Sigmoid colon (tissue), 7 donors: ENCODE data around the gene ANK2. TPM values are rescaled to one million over a fixed set of nuclear protein-coding genes. Genes with fewer than 3 reads are reported as not detected.

ENCODE experiments used
- DNase-seq: peaks from one replicate; pipeline ENCODE4 v3.0.0-alpha.2; 2019
- H3K27ac ChIP-seq, 4 donors: fragments of 200-600 bp; sonication (generic); one replicate each; pipeline ENCODE4 v1.5.1; 2016 to 2019; ENCODE audit warnings: mild to moderate bottlenecking in 1 of 4
- H3K27me3 ChIP-seq, 3 donors: fragments of 200-600 bp; sonication (generic); one replicate each; pipeline ENCODE4 v1.5.1; 2019; ENCODE audit warnings: mild to moderate bottlenecking in 1 of 3
- H3K36me3 ChIP-seq, 4 donors: fragments of 200-600 bp; sonication (generic); one replicate each; pipeline ENCODE4 v1.5.1; 2016 to 2019
- H3K4me1 ChIP-seq, 4 donors: fragments of 200-600 bp; sonication (generic); one replicate each; pipeline ENCODE4 v1.5.1; 2017 to 2019
- H3K4me3 ChIP-seq, 4 donors: fragments of 200-600 bp; sonication (generic); one replicate each; pipeline ENCODE4 v1.5.1; 2017 to 2019; ENCODE audit warnings: mild to moderate bottlenecking in 2 of 4, moderate library complexity in 1 of 4
- H3K9me3 ChIP-seq, 4 donors: fragments of 200-600 bp in 3 of 4; sonication (generic) in 3 of 4; one replicate each; pipeline versions ENCODE4 v1.5.1 to v1.6.1; 2013 to 2019
- EP300 ChIP-seq, 4 donors: sonication (generic); formaldehyde crosslinking; IDR thresholded peaks; one replicate each; pipeline ENCODE4 v1.6.1; 2017; ENCODE audit warnings: antibody characterized with exemption in 4 of 4
- POLR2A ChIP-seq, 2 donors: fragments of 450-650 bp; IDR thresholded peaks; one replicate each; pipeline ENCODE4 v1.6.1; 2016; ENCODE audit warnings: antibody characterized with exemption in 2 of 2, mild to moderate bottlenecking in 2 of 2, moderate library complexity in 2 of 2
- POLR2AphosphoS5 ChIP-seq, 4 donors: sonication (generic); formaldehyde crosslinking; IDR thresholded peaks; one replicate each; pipeline ENCODE4 v1.6.1; 2017; ENCODE audit warnings: antibody characterized with exemption in 4 of 4
- WGBS, 2 donors: extraction: QIAGEN DNeasy Blood & Tissue Kit; methylation state at CpG; one replicate each; pipeline ENCODE4 v1.1.7; 2013; 5-methylcytosine and 5-hydroxymethylcytosine counted together
- intact Hi-C: fragments of 100-400 bp; cut with DNase I; formaldehyde crosslinking; loops from one replicate; pipeline ENCODE4 v1.15.1; 2023
- polyA plus RNA-seq, 3 donors: library from polyadenylated mRNA; stranded (reverse); fragments of 200-250 nt; gene quantifications; one replicate each; pipeline ENCODE4 v1.2.3, GENCODE V29; 2013
- total RNA-seq, 4 donors: library from RNA; depleted of rRNA; stranded (reverse); fragments of >200 nt; gene quantifications; one replicate each; pipeline ENCODE4 v1.1.0, GENCODE V29; 2016
- TF ChIP-seq, protein P1 (sequence below), 4 experiments: fragments of 450-650 bp in 3 of 4; fragments of 200-600 bp in 1 of 4; IDR thresholded peaks; one replicate each; pipeline ENCODE4 v1.5.1; 2016 to 2019; ENCODE audit warnings: antibody characterized with exemption in 4 of 4, mild to moderate bottlenecking in 3 of 4, moderate library complexity in 2 of 4
- donor health status: healthy with polysubstance abuse.
- donor health status: Bipolar disorder and iron deficiency.
- donor health status: healthy.

ANK2 gene
- total and polyA plus RNA-seq, 7 donors = 1.4 to 141 (median 69.8) TPM

DNA sequence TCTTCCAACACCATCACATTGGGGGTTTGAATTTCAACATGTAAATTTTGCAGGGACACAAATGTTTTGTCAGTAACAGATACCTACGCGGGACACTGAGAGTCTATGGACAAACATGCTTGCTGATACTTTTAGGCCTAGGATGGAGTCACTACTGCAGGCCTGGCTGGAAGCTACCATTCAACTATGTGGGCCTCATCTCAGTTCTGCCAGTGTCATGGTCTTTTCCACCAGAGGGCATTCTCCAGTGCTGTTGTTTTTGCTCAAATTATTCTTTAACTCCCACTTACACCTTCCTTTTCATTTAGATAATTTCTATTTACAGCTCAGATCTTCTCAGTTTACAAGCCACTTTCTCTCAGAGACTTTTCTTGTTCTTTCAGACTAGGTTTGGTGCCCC, 7.0 kb upstream of the ANK2 start:
- no peak overlapping the region for H3K27ac ChIP-seq
- intact Hi-C loops = no loop called here
- WGBS, 2 donors = 42 to 43% methylated on average over 2 of the region's 2 CpGs
- peaks cover 0 to 3% (median 0%) of the 10 kb centered on the region in 4 donors for H3K9me3 ChIP-seq
- H3K27me3 ChIP-seq = no peaks in the 10 kb centered on the region
- H3K4me3 ChIP-seq = no peak overlapping the region
- TF ChIP-seq POLR2A (IDR thresholded peaks at IDR 0.05) (no peak), EP300 (IDR thresholded peaks at IDR 0.05) (no peak), POLR2AphosphoS5 (IDR thresholded peaks at IDR 0.05) (no peak)
- TF ChIP-seq, protein P1, sequence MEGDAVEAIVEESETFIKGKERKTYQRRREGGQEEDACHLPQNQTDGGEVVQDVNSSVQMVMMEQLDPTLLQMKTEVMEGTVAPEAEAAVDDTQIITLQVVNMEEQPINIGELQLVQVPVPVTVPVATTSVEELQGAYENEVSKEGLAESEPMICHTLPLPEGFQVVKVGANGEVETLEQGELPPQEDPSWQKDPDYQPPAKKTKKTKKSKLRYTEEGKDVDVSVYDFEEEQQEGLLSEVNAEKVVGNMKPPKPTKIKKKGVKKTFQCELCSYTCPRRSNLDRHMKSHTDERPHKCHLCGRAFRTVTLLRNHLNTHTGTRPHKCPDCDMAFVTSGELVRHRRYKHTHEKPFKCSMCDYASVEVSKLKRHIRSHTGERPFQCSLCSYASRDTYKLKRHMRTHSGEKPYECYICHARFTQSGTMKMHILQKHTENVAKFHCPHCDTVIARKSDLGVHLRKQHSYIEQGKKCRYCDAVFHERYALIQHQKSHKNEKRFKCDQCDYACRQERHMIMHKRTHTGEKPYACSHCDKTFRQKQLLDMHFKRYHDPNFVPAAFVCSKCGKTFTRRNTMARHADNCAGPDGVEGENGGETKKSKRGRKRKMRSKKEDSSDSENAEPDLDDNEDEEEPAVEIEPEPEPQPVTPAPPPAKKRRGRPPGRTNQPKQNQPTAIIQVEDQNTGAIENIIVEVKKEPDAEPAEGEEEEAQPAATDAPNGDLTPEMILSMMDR (IDR thresholded peaks at IDR 0.05) = no peak
- DNase-seq = no peak
- no peaks in the 10 kb centered on the region for H3K4me1 ChIP-seq
- no peaks in the 10 kb centered on the region for H3K36me3 ChIP-seq

- Histone ChIP-seq H3K4me1 (no peaks in the 10 kb centered on the region), H3K4me3 (no peak overlapping the region), H3K27me3 (no peaks in the 10 kb centered on the region), H3K9me3 (peaks cover 0 to 3% (median 0%) of the 10 kb centered on the region in 4 donors), H3K27ac (no peak overlapping the region), H3K36me3 (no peaks in the 10 kb centered on the region)
- intact Hi-C loops = no loop called here
- DNase-seq = no peak
- no peak for TF ChIP-seq POLR2A (IDR thresholded peaks at IDR 0.05)
- TF ChIP-seq POLR2AphosphoS5 (IDR thresholded peaks at IDR 0.05) = no peak
- TF ChIP-seq EP300 (IDR thresholded peaks at IDR 0.05) = no peak
- TF ChIP-seq, protein P1 (IDR thresholded peaks at IDR 0.05) = no peak
Measured at GRCh38 chr4:113043591-113043990, 5.9 kb upstream of the ANK2 start.

- TF ChIP-seq POLR2AphosphoS5 (IDR thresholded peaks at IDR 0.05) = no peak
- TF ChIP-seq EP300 (IDR thresholded peaks at IDR 0.05) = no peak
- no peak for TF ChIP-seq POLR2A (IDR thresholded peaks at IDR 0.05)
- TF ChIP-seq, protein P1 (IDR thresholded peaks at IDR 0.05) = no peak
Measured at GRCh38 chr4:113050371-113050755, 910 bp downstream of the ANK2 start.

DNA sequence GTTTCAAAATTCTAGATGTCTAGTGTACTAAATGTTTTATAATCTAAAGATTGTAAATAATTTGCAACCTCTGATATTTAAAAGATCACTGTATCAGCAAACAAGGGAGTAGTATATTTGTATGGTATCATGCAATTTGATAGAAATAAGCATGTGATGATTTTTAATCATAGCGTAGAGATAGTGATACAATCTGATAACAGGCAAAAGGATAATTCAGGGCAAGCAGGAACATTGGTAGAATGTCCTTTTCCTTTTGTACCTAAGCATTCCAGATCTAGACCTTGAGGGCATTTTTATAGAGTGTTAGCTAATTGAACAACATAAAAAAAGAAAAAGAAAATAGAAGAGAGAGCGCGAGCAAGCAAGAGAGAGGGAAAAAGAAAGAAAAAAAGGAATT, 1.4 kb downstream of the ANK2 start:
- intact Hi-C loops = no loop called here
- no peaks in the 10 kb centered on the region for H3K9me3 ChIP-seq
- no peaks in the 10 kb centered on the region for H3K36me3 ChIP-seq
- H3K4me1 ChIP-seq = peaks cover 0 to 16% (median 14%) of the 10 kb centered on the region in 4 donors
- DNase-seq = no peak
- TF ChIP-seq POLR2AphosphoS5 (IDR thresholded peaks at IDR 0.05) = no peak
- TF ChIP-seq, protein P1 (IDR thresholded peaks at IDR 0.05) = no peak
- TF ChIP-seq EP300 (IDR thresholded peaks at IDR 0.05) = no peak
- no peak for TF ChIP-seq POLR2A (IDR thresholded peaks at IDR 0.05)
- no peaks in the 10 kb centered on the region for H3K27me3 ChIP-seq
- H3K27ac ChIP-seq = no peak overlapping the region
- WGBS, 2 donors = 86 to 88% methylated on average over 3 of the region's 3 CpGs
- H3K4me3 ChIP-seq = peak overlapping the region in 3 of 4 donors; percentile 28 to 40 (median 37)

More at GRCh38 chr4:113050371-113050755, 910 bp downstream of the ANK2 start:
- no peaks in the 10 kb centered on the region for H3K9me3 ChIP-seq
- peak overlapping the region in 1 of 4 donors; percentile 14 for H3K27ac ChIP-seq
- H3K4me3 ChIP-seq = peak overlapping the region in 3 of 4 donors; percentile 28 to 40 (median 37)
- H3K4me1 ChIP-seq = peaks cover 0 to 16% (median 14%) of the 10 kb centered on the region in 4 donors
- DNase-seq = no peak
- 13 to 25% methylated on average over 2 of the region's 2 CpGs for WGBS, 2 donors
- no peaks in the 10 kb centered on the region for H3K36me3 ChIP-seq
- H3K27me3 ChIP-seq = no peaks in the 10 kb centered on the region
- intact Hi-C loops = no loop called here

- Histone ChIP-seq H3K4me1 (peaks cover 0 to 16% (median 14%) of the 10 kb centered on the region in 4 donors), H3K36me3 (no peaks in the 10 kb centered on the region), H3K27ac (no peak overlapping the region), H3K27me3 (no peaks in the 10 kb centered on the region), H3K9me3 (no peaks in the 10 kb centered on the region), H3K4me3 (peak overlapping the region in 2 of 4 donors; percentile 37 to 40)
- no peak for DNase-seq
- intact Hi-C loops = no loop called here
- TF ChIP-seq, protein P1 (IDR thresholded peaks at IDR 0.05) = no peak
- TF ChIP-seq EP300 (IDR thresholded peaks at IDR 0.05) (no peak), POLR2AphosphoS5 (IDR thresholded peaks at IDR 0.05) (no peak), POLR2A (IDR thresholded peaks at IDR 0.05) (no peak)
- WGBS, 2 donors = 64 to 87% methylated on average over 2 of the region's 2 CpGs
Measured at GRCh38 chr4:113051361-113051760, 1.9 kb downstream of the ANK2 start.
